Breast epithelium (tissue), 4 donors: ENCODE data around the gene MMP13. TPM values are rescaled to one million over a fixed set of nuclear protein-coding genes. Genes with fewer than 3 reads are reported as not detected.

ENCODE experiments used
- DNase-seq, 2 donors: peaks; one replicate each; pipeline ENCODE4 v3.0.0-alpha.2; 2019; ENCODE audit warnings: low spot score in 2 of 2
- H3K27ac ChIP-seq, 2 donors: fragments of 200-600 bp; sonication (generic) in 1 of 2; one replicate each; pipeline ENCODE4 v1.5.1; 2016 to 2019; ENCODE audit warnings: mild to moderate bottlenecking in 1 of 2
- H3K27me3 ChIP-seq, 2 donors: fragments of 200-600 bp; sonication (generic) in 1 of 2; one replicate each; pipeline versions ENCODE4 v1.5.1 to v1.6.0; 2017 to 2019; ENCODE audit warnings: control low read depth in 1 of 2, mild to moderate bottlenecking in 1 of 2
- H3K36me3 ChIP-seq: fragments of 200-600 bp; one replicate; pipeline ENCODE4 v1.5.1; 2019
- H3K4me1 ChIP-seq, 2 donors: fragments of 200-600 bp; sonication (generic); one replicate each; pipeline ENCODE4 v1.5.1; 2016 to 2019; ENCODE audit warnings: control low read depth in 1 of 2
- H3K4me3 ChIP-seq, 3 donors: fragments of 200-600 bp; sonication (generic); 1 replicate in 2 of 3; 2 replicates in 1 of 3; pipeline ENCODE4 v1.5.1; 2016 to 2019; ENCODE audit warnings: mild to moderate bottlenecking in 3 of 3, moderate library complexity in 2 of 3
- H3K9me3 ChIP-seq, 2 donors: fragments of 200-600 bp; sonication (generic) in 1 of 2; one replicate each; pipeline ENCODE4 v1.5.1; 2016 to 2019; ENCODE audit warnings: control low read depth in 1 of 2
- POLR2A ChIP-seq: fragments of 450-650 bp; IDR thresholded peaks from one replicate; pipeline ENCODE4 v1.6.1; 2016; ENCODE audit warnings: antibody characterized with exemption, mild to moderate bottlenecking, moderate library complexity
- POLR2AphosphoS5 ChIP-seq, 3 donors: sonication (generic); formaldehyde crosslinking; IDR thresholded peaks; one replicate each; pipeline ENCODE4 v1.6.1; 2017; ENCODE audit warnings: antibody characterized with exemption in 3 of 3
- intact Hi-C: fragments of 100-400 bp; cut with DNase I; formaldehyde crosslinking; loops from one replicate; pipeline ENCODE4 v1.15.1; 2023; ENCODE audit warnings: low total_unique reads
- total RNA-seq, 3 donors: library from RNA; depleted of rRNA; stranded (reverse); fragments of >200 nt; gene quantifications; one replicate each; pipeline ENCODE4 v1.1.0, GENCODE V29; 2016
- TF ChIP-seq, protein P1 (sequence below), 3 donors: fragments of 450-650 bp; IDR thresholded peaks; one replicate each; pipeline ENCODE4 v1.5.1; 2016 to 2017; ENCODE audit warnings: antibody characterized with exemption in 3 of 3, mild to moderate bottlenecking in 3 of 3, moderate library complexity in 3 of 3

Gene MMP13
- total RNA-seq, 3 donors from 2014 or later: not detected

DNA sequence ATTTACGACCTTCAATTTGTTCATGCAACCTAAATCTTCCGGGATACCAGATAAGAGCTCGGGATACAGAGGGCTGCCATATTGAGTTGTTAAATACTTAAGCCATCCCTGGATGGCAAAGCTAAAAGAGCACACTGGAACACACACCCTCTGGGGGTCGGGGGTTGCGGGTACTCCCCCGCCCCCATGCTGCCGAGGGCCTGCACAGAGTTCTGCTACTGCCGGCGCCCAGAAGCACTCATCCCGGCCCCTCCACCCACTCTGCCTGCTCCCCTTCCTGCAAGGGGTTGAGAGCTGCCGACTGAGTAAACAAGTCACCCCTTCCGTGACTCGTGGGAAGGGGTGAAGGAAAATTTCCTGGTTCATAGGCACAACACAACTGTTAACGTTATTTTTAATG lies 9.3 kb upstream of the MMP13 start:
- no peak for DNase-seq
- no peaks in the 10 kb centered on the region for H3K9me3 ChIP-seq
- no peak overlapping the region for H3K4me3 ChIP-seq
- intact Hi-C loops: no loop called here
- no peaks in the 10 kb centered on the region for H3K36me3 ChIP-seq
- H3K4me1 ChIP-seq: no peaks in the 10 kb centered on the region
- H3K27ac ChIP-seq: no peak overlapping the region
- TF ChIP-seq POLR2A: no peak
- TF ChIP-seq, protein P1, sequence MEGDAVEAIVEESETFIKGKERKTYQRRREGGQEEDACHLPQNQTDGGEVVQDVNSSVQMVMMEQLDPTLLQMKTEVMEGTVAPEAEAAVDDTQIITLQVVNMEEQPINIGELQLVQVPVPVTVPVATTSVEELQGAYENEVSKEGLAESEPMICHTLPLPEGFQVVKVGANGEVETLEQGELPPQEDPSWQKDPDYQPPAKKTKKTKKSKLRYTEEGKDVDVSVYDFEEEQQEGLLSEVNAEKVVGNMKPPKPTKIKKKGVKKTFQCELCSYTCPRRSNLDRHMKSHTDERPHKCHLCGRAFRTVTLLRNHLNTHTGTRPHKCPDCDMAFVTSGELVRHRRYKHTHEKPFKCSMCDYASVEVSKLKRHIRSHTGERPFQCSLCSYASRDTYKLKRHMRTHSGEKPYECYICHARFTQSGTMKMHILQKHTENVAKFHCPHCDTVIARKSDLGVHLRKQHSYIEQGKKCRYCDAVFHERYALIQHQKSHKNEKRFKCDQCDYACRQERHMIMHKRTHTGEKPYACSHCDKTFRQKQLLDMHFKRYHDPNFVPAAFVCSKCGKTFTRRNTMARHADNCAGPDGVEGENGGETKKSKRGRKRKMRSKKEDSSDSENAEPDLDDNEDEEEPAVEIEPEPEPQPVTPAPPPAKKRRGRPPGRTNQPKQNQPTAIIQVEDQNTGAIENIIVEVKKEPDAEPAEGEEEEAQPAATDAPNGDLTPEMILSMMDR (IDR thresholded peaks at IDR 0.05): no peak
- TF ChIP-seq POLR2AphosphoS5 (IDR thresholded peaks at IDR 0.05): no peak
- H3K27me3 ChIP-seq: no peaks in the 10 kb centered on the region

DNA sequence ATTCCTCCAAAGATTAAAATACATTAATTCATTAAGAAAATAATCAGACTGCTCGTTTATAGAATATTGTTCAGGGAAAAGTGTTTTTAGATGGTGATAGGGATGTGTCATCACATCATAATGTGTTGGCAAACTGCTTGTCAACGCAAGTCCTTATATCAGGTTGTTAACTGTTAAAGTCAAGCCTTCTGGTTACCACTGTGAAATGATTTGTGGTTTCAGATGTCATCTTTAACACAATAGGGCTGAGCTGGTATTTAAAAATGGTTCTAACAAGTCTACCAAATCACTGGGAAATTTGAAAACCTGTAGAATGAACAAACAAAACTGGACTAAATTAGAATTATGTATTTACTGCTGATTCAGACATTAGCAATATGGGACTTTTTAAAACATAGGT lies 2.4 kb upstream of the MMP13 start:
- TF ChIP-seq POLR2AphosphoS5 (IDR thresholded peaks at IDR 0.05) (no peak), POLR2A (no peak)
- TF ChIP-seq, protein P1 (IDR thresholded peaks at IDR 0.05): no peak
- intact Hi-C loops: no loop called here

DNA sequence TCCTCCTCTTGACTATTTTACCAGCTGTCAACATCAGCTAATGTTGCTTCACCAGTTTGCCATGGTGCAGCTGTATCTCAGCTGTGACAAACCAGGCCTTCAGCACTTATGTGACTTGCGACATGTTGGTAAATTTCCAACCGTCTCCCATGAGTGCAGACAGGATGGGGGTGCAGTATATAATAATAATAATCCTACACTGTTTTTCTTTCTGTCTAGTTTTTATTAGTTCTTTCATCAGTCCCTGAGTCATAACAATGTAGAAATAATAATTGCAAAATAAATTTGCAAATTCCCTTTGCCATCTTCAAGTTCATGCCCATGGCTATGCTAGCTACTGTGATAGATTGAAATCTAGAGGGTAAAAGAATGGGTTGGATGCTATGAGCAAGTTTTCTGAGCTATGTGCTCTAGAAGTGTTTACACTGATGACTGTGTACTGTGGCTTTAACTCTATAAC lies 4.9 kb downstream of the MMP13 start:
- no peaks in the 10 kb centered on the region for H3K9me3 ChIP-seq
- H3K27ac ChIP-seq: no peak overlapping the region
- no peaks in the 10 kb centered on the region for H3K27me3 ChIP-seq
- no peaks in the 10 kb centered on the region for H3K4me1 ChIP-seq
- H3K4me3 ChIP-seq: no peak overlapping the region
- no peaks in the 10 kb centered on the region for H3K36me3 ChIP-seq
- DNase-seq: no peak
- TF ChIP-seq POLR2A (no peak), POLR2AphosphoS5 (IDR thresholded peaks at IDR 0.05) (no peak)
- TF ChIP-seq, protein P1 (IDR thresholded peaks at IDR 0.05): no peak
- intact Hi-C loops: no loop called here

More for the DNA sequence above, 2.4 kb upstream of the MMP13 start:
- no peak overlapping the region for H3K4me3 ChIP-seq
- no peaks in the 10 kb centered on the region for H3K27me3 ChIP-seq
- no peaks in the 10 kb centered on the region for H3K36me3 ChIP-seq
- no peak for DNase-seq
- no peak overlapping the region for H3K27ac ChIP-seq
- H3K9me3 ChIP-seq: no peaks in the 10 kb centered on the region
- no peaks in the 10 kb centered on the region for H3K4me1 ChIP-seq

DNA sequence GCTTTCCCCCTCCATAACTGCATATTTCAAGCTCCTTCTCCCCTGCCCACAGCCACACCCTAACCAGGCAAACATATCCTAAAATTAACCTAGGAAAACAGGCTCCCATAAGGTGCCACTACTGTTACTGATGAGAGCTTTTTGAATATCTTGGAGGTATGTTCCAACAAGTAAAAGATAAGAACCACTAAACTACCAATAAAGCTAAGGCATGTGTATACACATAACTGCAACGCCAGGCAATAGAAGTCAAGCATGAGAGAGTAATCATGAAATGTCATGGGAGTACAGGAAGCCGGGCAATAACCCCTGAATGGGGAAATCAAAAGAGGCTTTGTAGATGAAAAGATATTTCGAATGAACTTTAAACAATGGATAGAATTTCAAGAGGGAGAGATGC lies 9.3 kb downstream of the MMP13 start:
- Histone ChIP-seq H3K36me3 (no peaks in the 10 kb centered on the region), H3K4me1 (no peaks in the 10 kb centered on the region)
- no peak for TF ChIP-seq POLR2AphosphoS5 (IDR thresholded peaks at IDR 0.05)
- no peak for TF ChIP-seq POLR2A
- TF ChIP-seq, protein P1 (IDR thresholded peaks at IDR 0.05): no peak

DNA sequence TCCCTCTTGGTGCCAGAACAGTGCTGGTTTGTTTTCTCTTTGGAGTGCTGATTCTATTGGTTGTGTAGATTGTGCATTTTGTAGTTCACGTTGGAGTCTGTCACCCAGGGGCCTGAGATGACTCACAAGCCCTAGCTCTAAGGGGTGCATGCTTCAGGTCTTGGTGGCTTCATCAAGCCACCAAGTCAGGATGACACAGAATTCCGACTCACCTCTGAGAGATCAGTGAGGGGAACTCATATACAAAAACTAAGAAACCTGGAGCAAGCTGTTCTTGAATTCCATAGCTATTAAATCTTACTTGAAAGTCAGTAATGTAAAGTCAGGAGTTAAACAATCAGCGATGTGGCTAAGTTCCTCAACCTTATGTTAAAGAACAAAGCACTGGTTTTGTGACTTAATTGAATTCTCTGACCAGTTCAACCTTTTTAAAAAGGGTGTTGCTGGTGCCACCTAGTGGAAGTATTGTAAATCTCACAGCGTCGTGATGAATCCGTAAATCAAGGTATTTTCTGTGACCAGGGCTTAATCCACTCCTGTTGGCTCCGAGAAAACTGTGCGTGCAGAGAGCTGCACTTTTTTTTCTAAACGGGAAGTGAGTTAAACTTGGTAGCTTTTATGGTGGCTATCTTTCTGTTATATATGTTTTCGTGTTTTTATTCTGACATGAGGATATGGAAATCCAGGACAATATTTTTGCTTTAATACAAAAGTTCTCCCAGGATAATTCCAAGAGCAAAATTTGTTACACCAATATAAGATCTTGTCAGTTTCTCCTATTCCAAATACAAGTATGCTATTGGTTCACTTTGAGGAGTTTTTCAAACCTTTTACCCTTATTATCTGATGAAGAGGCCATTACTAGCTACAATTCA lies 14.6 kb downstream of the MMP13 start:
- no peak for DNase-seq
- intact Hi-C loops: no loop called here
- no peaks in the 10 kb centered on the region for H3K27me3 ChIP-seq
- H3K4me3 ChIP-seq: no peak overlapping the region
- no peak for TF ChIP-seq POLR2AphosphoS5 (IDR thresholded peaks at IDR 0.05)
- TF ChIP-seq, protein P1 (IDR thresholded peaks at IDR 0.05): peak; percentile 65 to 72 (median 65)
- H3K27ac ChIP-seq: no peak overlapping the region
- no peaks in the 10 kb centered on the region for H3K4me1 ChIP-seq
- H3K9me3 ChIP-seq: no peaks in the 10 kb centered on the region
- no peaks in the 10 kb centered on the region for H3K36me3 ChIP-seq

More for the DNA sequence above, 9.3 kb downstream of the MMP13 start:
- no peak for DNase-seq
- H3K9me3 ChIP-seq: no peaks in the 10 kb centered on the region
- H3K27me3 ChIP-seq: no peaks in the 10 kb centered on the region
- H3K4me3 ChIP-seq: no peak overlapping the region
- intact Hi-C loops: no loop called here
- H3K27ac ChIP-seq: no peak overlapping the region
